A549 treated with CpdA at 1 μM for 4 hours (cell line): ENCODE data around the gene ARL4C. TPM values are rescaled to one million over a fixed set of nuclear protein-coding genes. Genes with fewer than 3 reads are reported as not detected.

Experiments used
- total RNA-seq: library from RNA; stranded (reverse); fragments of 200-300 nt; extraction: Qiagen RNA extraction; gene quantifications from 5 replicates; pipeline ENCODE4 v1.2.3, GENCODE V29; 2022; ENCODE audit warnings: low read depth

Gene ARL4C, protein sequence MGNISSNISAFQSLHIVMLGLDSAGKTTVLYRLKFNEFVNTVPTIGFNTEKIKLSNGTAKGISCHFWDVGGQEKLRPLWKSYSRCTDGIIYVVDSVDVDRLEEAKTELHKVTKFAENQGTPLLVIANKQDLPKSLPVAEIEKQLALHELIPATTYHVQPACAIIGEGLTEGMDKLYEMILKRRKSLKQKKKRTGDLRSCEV
- 86.7 to 108 TPM (median 93.3 TPM) in 5 replicates for total RNA-seq

DNA sequence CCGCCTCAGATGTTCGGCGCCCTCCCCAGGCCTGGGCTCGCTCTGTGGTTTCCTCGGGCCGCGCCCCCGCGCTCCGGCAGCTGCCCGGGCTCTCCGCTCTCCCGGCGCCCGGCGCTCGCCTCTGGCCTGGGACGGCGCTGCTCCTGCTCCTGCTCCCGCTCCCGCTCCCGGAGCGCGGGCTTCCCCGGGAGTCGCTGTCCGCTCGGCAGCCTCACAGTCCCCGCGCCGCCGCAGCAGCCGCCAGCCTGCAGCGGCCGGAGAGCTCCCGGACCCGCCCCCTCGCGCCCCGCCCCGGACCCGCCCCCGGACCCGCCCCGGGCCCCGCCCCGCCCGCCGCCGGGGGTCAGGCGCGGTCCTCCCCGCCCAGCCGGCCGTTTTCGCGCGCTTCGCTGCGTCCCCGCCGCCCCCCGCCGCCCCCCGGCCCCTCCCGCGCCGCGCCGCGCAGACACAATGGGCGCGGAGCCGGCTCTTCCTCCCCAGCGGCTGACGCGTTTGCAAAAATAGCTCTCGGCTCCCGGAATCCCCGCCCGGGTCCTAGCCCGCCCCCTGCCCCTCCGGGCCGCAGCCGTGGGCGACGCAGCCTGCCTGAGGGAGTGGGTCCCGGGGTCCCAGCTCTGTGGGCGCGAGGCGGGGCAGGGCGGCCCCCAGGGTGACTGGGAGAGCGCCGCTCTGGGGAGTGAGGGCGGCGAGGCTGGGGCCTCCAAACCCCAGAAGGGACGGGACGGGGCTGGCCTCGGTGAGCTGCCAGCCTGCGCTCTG is at the start of gene ARL4C:
Gene ARL4C, minus strand, starts transcription at position 247 of the 759 bp plus-strand sequence. CDS start 495 bp downstream, outside the sequence.

